NCI-H446 (cell line): ENCODE measurements around the gene EMC6.

ENCODE experiments used
- DNase-seq, 2 experiments: peaks; one replicate each; lab custom pipeline; 2025; lab: John Stamatoyannopoulos, UW

EMC6 gene

GRCh38 chr17:3710951-3711383, 42.4 kb downstream of the EMC6 start:
- DNase-seq: no peak

GRCh38 chr17:3712811-3713463, 44.3 kb downstream of the EMC6 start:
- DNase-seq: no peak

DNA sequence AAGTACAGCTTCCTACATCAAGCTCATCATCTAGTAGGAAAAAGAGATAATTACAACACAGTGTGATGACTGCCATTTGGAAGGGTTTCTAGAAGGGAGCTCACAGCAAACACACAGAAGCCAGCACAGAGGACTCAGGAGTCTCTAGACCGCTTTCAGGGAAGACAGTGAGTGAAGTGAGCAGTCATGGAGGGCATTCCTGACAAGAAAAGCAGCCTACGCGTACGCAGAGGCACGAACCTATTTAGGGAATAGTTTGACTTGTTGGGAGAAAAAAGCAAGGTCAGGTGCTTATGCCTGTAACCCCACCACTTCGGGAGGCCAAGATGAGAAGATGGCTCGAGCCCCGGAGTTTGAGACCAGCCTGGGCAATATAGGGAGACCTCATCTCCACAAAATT, 46.7 kb downstream of the EMC6 start:
- no peak for DNase-seq

DNA sequence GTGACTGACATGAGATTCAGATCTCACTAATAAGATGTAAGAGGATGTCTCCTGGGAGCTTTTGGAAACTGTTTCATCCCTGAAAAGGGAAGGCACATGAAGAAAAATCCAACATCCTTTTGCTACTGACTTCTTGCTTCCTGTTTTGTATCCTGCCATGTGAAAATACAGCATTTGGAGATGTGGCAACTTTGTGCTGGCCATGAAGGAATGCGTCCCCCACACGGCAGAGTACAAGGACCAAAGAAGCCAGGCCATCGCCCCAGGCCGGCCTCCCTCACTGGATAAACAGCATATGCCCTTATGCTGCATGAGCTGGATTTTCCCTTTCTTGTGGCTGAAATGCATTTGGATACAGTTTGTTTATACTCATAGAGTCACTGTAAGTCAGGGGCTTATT, 49.6 kb downstream of the EMC6 start:
- no peak for DNase-seq

- DNase-seq: no peak
Measured at GRCh38 chr17:3719265-3719664, 50.7 kb downstream of the EMC6 start.
